Measurements from ENCODE around the gene RUNX1. TPM values are rescaled to one million over a fixed set of nuclear protein-coding genes. Genes with fewer than 3 reads are reported as not detected.

RUNX1 gene
- polyA plus RNA-seq, 1 donor from 2014 or later: 9.2 TPM

GRCh38 chr21:34791776-34792503 is 257.2 kb downstream of the RUNX1 start:
- Mint-ChIP-seq H3K9me3 (no peaks in the 10 kb centered on the region), H3K4me3 (no peak overlapping the region), H3K27ac (no peak overlapping the region), H3K36me3 (peaks cover 7% of the 10 kb centered on the region), H3K27me3 (no peaks in the 10 kb centered on the region), H3K4me1 (no peaks in the 10 kb centered on the region)

DNA sequence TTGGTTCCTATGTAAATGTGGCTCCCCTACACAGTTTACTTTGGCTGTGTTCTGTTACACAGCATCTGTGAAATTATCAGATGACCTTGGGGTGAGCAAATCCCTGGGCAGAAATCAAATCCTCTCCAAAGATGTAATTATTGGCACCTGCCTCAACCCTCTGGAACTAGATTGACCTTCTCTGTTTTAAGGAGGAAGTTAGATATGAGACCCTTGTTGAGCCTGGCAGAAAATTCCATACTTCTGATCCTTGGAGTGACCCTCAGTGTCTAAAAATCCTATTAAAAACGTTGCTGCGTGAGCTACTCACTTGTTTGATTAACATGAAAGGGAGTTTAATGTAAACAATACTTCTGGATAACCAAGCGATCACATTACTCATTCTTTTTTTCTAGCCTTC is 258.3 kb downstream of the RUNX1 start:
- H3K4me3 Mint-ChIP-seq: no peak overlapping the region
- H3K27me3 Mint-ChIP-seq: no peaks in the 10 kb centered on the region
- H3K4me1 Mint-ChIP-seq: no peaks in the 10 kb centered on the region
- no peaks in the 10 kb centered on the region for H3K9me3 Mint-ChIP-seq
- no peak overlapping the region for H3K27ac Mint-ChIP-seq
- peaks cover 7% of the 10 kb centered on the region for H3K36me3 Mint-ChIP-seq

DNA sequence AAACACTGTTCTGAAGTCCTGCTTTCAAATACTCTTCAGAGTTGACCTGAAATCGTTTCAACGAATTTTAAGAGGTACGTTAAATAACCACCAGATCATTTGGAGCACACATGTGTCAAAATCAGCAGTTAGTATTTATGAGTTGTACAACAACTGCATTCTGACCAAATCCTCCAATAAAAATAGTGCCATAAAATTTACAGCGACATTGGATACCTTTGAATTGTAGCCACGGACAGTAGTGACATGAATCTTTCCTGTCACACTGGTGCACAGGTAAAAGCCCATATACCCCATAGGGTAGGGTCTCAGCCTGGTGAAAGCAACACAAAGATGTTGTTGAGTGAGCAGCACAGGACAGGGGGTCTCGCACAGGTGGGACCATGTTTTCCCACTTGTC is 258.8 kb downstream of the RUNX1 start:
- H3K27ac Mint-ChIP-seq: no peak overlapping the region
- no peaks in the 10 kb centered on the region for H3K9me3 Mint-ChIP-seq

DNA sequence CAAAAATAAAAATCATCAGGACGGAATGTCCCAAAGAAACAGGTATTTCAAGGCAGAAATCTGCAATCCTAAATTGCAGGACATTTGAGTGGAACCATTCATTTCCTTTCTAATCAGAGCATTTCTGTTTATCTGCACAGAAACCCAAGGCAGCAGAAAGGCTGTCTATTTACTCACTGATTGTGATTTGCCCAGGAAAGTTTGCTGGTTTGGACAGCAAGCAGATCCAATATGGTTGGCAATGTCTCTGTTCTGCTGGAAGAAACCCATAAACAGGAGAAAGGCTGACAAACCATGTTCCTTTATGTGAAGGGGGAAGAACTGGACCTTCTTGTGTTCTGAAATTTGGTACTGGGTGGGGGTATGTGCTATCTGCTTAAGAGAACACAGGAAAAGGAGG is 260.2 kb downstream of the RUNX1 start:
- Mint-ChIP-seq H3K4me3 (no peak overlapping the region), H3K27ac (no peak overlapping the region), H3K4me1 (no peaks in the 10 kb centered on the region), H3K27me3 (no peaks in the 10 kb centered on the region), H3K9me3 (no peaks in the 10 kb centered on the region), H3K36me3 (peaks cover 4% of the 10 kb centered on the region)

More for the DNA sequence above, 258.8 kb downstream of the RUNX1 start:
- Mint-ChIP-seq H3K4me1 (no peaks in the 10 kb centered on the region), H3K4me3 (no peak overlapping the region), H3K36me3 (peaks cover 7% of the 10 kb centered on the region), H3K27me3 (no peaks in the 10 kb centered on the region)

DNA sequence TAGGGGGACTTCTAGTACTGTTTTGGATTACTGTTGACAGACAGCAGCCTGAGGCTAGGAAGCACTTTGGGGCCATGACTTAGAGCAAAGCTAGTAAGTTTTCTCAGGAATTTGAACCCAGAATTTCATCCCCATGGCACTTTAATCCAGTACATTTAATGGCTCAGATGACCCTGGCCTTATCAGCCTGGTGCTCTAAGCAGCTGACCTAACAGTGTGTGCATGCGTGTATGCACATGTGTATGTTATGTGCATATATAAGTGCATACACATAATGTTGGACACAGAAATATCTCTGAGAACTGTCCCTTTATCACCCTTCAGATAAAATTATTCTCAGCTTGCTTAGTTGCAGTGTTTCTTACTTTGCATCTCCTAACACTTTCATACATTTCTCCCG is 265.3 kb downstream of the RUNX1 start:
- no peaks in the 10 kb centered on the region for H3K4me1 Mint-ChIP-seq
- H3K4me3 Mint-ChIP-seq: no peak overlapping the region
- H3K36me3 Mint-ChIP-seq: peaks cover 2% of the 10 kb centered on the region
- H3K27me3 Mint-ChIP-seq: peaks cover 3% of the 10 kb centered on the region
- no peak overlapping the region for H3K27ac Mint-ChIP-seq
- H3K9me3 Mint-ChIP-seq: peaks cover 0 to 6% (median 4%) of the 10 kb centered on the region in 3 donors

GRCh38 chr21:34782506-34783360 is 266.4 kb downstream of the RUNX1 start:
- Mint-ChIP-seq H3K27me3 (peaks cover 5% of the 10 kb centered on the region), H3K4me3 (no peak overlapping the region), H3K9me3 (peaks cover 0 to 6% (median 4%) of the 10 kb centered on the region in 3 donors), H3K4me1 (no peaks in the 10 kb centered on the region), H3K36me3 (peaks cover 2% of the 10 kb centered on the region), H3K27ac (no peak overlapping the region)

- Mint-ChIP-seq H3K4me1 (no peaks in the 10 kb centered on the region), H3K27ac (no peak overlapping the region), H3K4me3 (no peak overlapping the region)
These were observed 267.6 kb downstream of the RUNX1 start for GRCh38 chr21:34781526-34781925.

GRCh38 chr21:34779860-34780259 is 269.2 kb downstream of the RUNX1 start:
- peak overlapping the region in 1 of 3 donors; percentile 7 for H3K27ac Mint-ChIP-seq
- H3K27me3 Mint-ChIP-seq: peaks cover 10% of the 10 kb centered on the region
- peaks cover 0 to 6% (median 4%) of the 10 kb centered on the region in 3 donors for H3K9me3 Mint-ChIP-seq
- no peak overlapping the region for H3K4me3 Mint-ChIP-seq
- no peaks in the 10 kb centered on the region for H3K4me1 Mint-ChIP-seq
- H3K36me3 Mint-ChIP-seq: peaks cover 3% of the 10 kb centered on the region

More at GRCh38 chr21:34781526-34781925, 267.6 kb downstream of the RUNX1 start:
- H3K27me3 Mint-ChIP-seq: peaks cover 5% of the 10 kb centered on the region
- peaks cover 0 to 6% (median 4%) of the 10 kb centered on the region in 3 donors for H3K9me3 Mint-ChIP-seq
- peaks cover 3% of the 10 kb centered on the region for H3K36me3 Mint-ChIP-seq

DNA sequence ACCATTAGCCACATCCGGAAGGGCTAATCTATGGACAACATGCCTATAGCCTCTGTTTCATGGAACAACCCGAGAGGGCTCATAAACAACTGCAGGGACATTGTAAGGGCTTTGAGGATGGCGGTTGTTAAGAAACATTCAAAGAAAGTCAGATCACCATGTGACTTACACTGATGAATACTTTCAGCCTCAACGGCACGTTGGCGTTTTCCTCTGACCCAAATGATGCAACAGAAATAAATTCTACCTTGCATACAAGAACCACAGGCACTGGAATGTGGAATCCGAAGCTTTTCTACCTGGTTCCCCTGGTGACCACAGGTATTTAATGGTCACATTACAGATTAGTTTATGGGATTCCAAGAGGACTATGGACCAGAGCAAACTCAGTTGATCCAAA is 273.3 kb downstream of the RUNX1 start:
- peaks cover 0 to 6% (median 4%) of the 10 kb centered on the region in 3 donors for H3K9me3 Mint-ChIP-seq
- H3K27me3 Mint-ChIP-seq: peaks cover 8% of the 10 kb centered on the region
- no peak overlapping the region for H3K27ac Mint-ChIP-seq
- no peaks in the 10 kb centered on the region for H3K4me1 Mint-ChIP-seq
- H3K4me3 Mint-ChIP-seq: no peak overlapping the region
- H3K36me3 Mint-ChIP-seq: peaks cover 3% of the 10 kb centered on the region

- Mint-ChIP-seq H3K4me1 (no peaks in the 10 kb centered on the region), H3K36me3 (peaks cover 1% of the 10 kb centered on the region), H3K4me3 (no peak overlapping the region), H3K9me3 (no peaks in the 10 kb centered on the region), H3K27ac (no peak overlapping the region), H3K27me3 (peaks cover 8% of the 10 kb centered on the region)
These were observed 274.4 kb downstream of the RUNX1 start for GRCh38 chr21:34774750-34775149.

DNA sequence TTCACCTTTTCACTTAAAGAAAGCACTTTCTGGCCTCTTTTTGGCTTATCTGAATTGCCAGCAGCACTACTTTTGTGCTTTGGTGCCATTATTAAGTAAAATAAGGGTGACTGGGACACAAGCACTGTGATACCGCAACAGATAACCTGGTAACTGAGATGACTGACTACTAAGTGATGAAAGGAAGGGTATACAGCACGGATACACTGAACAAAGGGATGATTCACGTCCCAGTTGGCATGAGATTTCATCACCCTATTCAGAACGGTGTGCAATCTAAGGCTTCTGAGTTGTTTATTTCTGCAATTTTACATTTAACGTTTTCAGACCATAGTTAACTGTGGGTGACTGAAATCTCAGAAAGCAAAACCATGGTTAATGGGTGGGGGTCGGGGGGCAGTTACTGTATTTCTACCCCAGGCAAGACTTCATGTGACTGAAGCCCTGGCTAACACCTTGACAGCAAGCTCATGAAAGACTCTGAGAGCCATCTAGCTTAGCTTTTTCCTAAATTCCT is 277.5 kb downstream of the RUNX1 start:
- Mint-ChIP-seq H3K27me3 (peaks cover 6% of the 10 kb centered on the region), H3K9me3 (no peaks in the 10 kb centered on the region), H3K36me3 (no peaks in the 10 kb centered on the region), H3K27ac (no peak overlapping the region), H3K4me3 (no peak overlapping the region), H3K4me1 (no peaks in the 10 kb centered on the region)

- no peaks in the 10 kb centered on the region for H3K36me3 Mint-ChIP-seq
- no peak overlapping the region for H3K4me3 Mint-ChIP-seq
- H3K27me3 Mint-ChIP-seq: peaks cover 5% of the 10 kb centered on the region
These were observed 278.5 kb downstream of the RUNX1 start for GRCh38 chr21:34770576-34770975.

GRCh38 chr21:34768326-34768725 is 280.8 kb downstream of the RUNX1 start:
- Mint-ChIP-seq H3K36me3 (no peaks in the 10 kb centered on the region), H3K27me3 (no peaks in the 10 kb centered on the region), H3K4me3 (no peak overlapping the region), H3K4me1 (no peaks in the 10 kb centered on the region), H3K9me3 (peaks cover 3 to 7% (median 4%) of the 10 kb centered on the region in 3 donors), H3K27ac (no peak overlapping the region)

More at GRCh38 chr21:34770576-34770975, 278.5 kb downstream of the RUNX1 start:
- Mint-ChIP-seq H3K27ac (no peak overlapping the region), H3K4me1 (no peaks in the 10 kb centered on the region), H3K9me3 (no peaks in the 10 kb centered on the region)

DNA sequence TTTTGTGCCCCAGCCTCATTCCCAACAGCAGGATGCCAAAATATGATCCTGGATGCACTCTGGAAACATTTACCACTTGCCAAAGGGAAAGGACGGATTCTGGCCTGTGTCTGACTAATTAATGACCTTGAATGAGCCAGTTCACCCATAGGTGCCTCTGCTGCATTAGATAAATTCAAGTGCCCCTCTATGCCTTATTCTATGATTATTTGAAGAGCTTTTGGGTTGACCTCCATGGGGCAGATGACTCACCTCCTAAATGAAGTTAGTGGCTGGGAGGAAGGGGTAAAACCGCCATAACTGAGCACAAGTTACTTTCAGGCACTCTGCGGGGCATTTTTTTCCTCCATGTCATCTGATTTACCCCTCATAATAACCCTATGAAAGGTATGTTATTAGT is 282.2 kb downstream of the RUNX1 start:
- no peaks in the 10 kb centered on the region for H3K4me1 Mint-ChIP-seq
- H3K27ac Mint-ChIP-seq: no peak overlapping the region
- H3K36me3 Mint-ChIP-seq: no peaks in the 10 kb centered on the region
- H3K27me3 Mint-ChIP-seq: no peaks in the 10 kb centered on the region
- H3K4me3 Mint-ChIP-seq: no peak overlapping the region
- peaks cover 3 to 7% (median 6%) of the 10 kb centered on the region in 3 donors for H3K9me3 Mint-ChIP-seq

DNA sequence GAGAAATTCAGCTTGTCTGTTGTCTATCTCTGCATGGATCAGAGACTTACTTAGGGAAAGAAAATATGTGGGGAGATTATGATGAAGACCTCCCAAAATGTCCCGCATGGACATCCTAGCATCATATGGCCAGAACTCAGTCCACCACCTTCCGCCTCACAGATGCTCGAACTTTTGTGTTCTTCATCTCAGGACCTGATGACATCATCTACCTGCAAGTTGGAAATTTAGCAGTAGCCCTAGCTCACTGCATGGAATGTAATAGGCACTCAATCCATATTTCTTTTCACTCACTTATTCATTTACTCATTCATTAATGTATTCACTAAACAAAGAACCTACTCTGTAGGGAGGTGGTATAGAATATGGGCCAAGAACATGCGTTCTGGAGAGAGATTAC is 283.5 kb downstream of the RUNX1 start:
- H3K4me3 Mint-ChIP-seq: no peak overlapping the region
- no peaks in the 10 kb centered on the region for H3K4me1 Mint-ChIP-seq
- H3K27ac Mint-ChIP-seq: no peak overlapping the region
- H3K9me3 Mint-ChIP-seq: peaks cover 3 to 7% (median 6%) of the 10 kb centered on the region in 3 donors
- H3K27me3 Mint-ChIP-seq: no peaks in the 10 kb centered on the region
- no peaks in the 10 kb centered on the region for H3K36me3 Mint-ChIP-seq
